MCF 10A (cell line): Measurements from ENCODE around the gene ERG. TPM values are rescaled to one million over a fixed set of nuclear protein-coding genes. Genes with fewer than 3 reads are reported as not detected.

Experiments
- BruUV-seq: library from RNA; stranded (reverse); fragments of 400-500 nt; replicated peaks from 2 replicates; lab custom pipeline; 2021; lab: Mats Ljungman, UMichigan
- CTCF ChIA-PET: fragments of 300-600 bp; sonication (Branson Sonifier 250); formaldehyde crosslinking; extraction: SDS; loops from one replicate; lab custom pipeline; 2021; ENCODE audit warnings: antibody characterized with exemption, inconsistent platforms; lab: Yijun Ruan, JAX
- POLR2A ChIA-PET: fragments of 300-600, 350-650 bp; sonication (Branson Sonifier 250); formaldehyde crosslinking; extraction: SDS; loops from one replicate; lab custom pipeline; 2020; ENCODE audit warnings: antibody characterized with exemption, inconsistent platforms; lab: Yijun Ruan, JAX
- DNase-seq: peaks from one replicate; pipeline ENCODE4 v3.0.0-alpha.2; 2018; ENCODE audit not compliant: unreplicated experiment
- H3K27ac Mint-ChIP-seq: one replicate; pipeline ENCODE4 v1.8.0; 2022; ENCODE audit warnings: mild to moderate bottlenecking, low read depth, mixed read lengths; ENCODE audit not compliant: unreplicated experiment
- H3K27me3 Mint-ChIP-seq: one replicate; pipeline ENCODE4 v1.8.0; 2022; ENCODE audit warnings: mixed read lengths; ENCODE audit not compliant: insufficient read depth, unreplicated experiment
- H3K36me3 Mint-ChIP-seq: one replicate; pipeline ENCODE4 v1.8.0; 2022; ENCODE audit warnings: mild to moderate bottlenecking, moderate library complexity, mixed read lengths; ENCODE audit not compliant: insufficient read depth, unreplicated experiment
- H3K4me1 Mint-ChIP-seq: one replicate; pipeline ENCODE4 v1.8.0; 2022; ENCODE audit warnings: mixed read lengths; ENCODE audit not compliant: insufficient read depth, unreplicated experiment
- H3K4me3 Mint-ChIP-seq: one replicate; pipeline ENCODE4 v1.8.0; 2022; ENCODE audit warnings: mild to moderate bottlenecking, moderate library complexity, mixed read lengths; ENCODE audit not compliant: unreplicated experiment
- H3K9me3 Mint-ChIP-seq: one replicate; pipeline ENCODE4 v1.8.0; 2022; ENCODE audit warnings: mixed read lengths; ENCODE audit not compliant: unreplicated experiment
- intact Hi-C: fragments of 100-400 bp; cut with micrococcal nuclease; formaldehyde crosslinking; loops from 2 replicates; pipeline ENCODE4 v1.14.1; 2022
- total RNA-seq: library from RNA; stranded (reverse); gene quantifications from 2 replicates; pipeline ENCODE4 v1.2.3, GENCODE V29; 2022
- TF ChIP-seq, protein P1 (sequence below): fragments of 200-600 bp; IDR thresholded peaks from one replicate; pipeline ENCODE4 v1.8.0; 2022; ENCODE audit warnings: antibody characterized with exemption, mild to moderate bottlenecking; ENCODE audit not compliant: unreplicated experiment

Gene ERG
- total RNA-seq, 1 experiment from 2014 or later: not detected

DNA sequence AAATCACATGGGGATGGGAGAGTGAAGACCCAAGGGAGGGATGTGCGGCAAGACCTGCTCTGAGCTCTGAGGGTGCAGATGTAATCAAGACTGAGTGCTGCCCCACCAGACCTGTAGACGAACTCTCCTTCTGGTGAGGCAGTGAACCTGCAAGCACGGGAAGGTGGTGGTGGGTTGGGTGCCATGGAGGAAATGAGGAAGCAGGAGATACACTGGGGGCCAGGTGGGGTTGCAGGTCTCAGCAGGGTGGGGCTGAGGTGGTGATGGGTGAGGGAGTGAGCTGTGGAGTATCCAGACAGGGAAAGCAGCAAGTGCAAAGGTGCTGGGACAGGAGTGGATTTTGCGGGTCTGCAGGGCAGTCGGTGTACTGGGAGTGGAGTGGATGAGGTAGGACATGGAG is 139.2 kb downstream of the ERG start:
- no TSS peak for BruUV-seq
- H3K36me3 Mint-ChIP-seq: no peaks in the 10 kb centered on the region
- TF ChIP-seq, protein P1, sequence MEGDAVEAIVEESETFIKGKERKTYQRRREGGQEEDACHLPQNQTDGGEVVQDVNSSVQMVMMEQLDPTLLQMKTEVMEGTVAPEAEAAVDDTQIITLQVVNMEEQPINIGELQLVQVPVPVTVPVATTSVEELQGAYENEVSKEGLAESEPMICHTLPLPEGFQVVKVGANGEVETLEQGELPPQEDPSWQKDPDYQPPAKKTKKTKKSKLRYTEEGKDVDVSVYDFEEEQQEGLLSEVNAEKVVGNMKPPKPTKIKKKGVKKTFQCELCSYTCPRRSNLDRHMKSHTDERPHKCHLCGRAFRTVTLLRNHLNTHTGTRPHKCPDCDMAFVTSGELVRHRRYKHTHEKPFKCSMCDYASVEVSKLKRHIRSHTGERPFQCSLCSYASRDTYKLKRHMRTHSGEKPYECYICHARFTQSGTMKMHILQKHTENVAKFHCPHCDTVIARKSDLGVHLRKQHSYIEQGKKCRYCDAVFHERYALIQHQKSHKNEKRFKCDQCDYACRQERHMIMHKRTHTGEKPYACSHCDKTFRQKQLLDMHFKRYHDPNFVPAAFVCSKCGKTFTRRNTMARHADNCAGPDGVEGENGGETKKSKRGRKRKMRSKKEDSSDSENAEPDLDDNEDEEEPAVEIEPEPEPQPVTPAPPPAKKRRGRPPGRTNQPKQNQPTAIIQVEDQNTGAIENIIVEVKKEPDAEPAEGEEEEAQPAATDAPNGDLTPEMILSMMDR: no peak
- POLR2A ChIA-PET: interaction anchor here (0.6 kb wide), 2 partner anchors 15 to 1270 kb away, joined by 3 to 4 read pairs; no protein-coding TSS in a partner anchor
- CTCF ChIA-PET: interaction anchor here (0.8 to 10.7 kb wide), 4 partner anchors 141 to 658 kb away, joined by 4 to 168 read pairs (median 8); no protein-coding TSS in a partner anchor
- H3K27me3 Mint-ChIP-seq: no peaks in the 10 kb centered on the region
- no peak overlapping the region for H3K4me3 Mint-ChIP-seq
- H3K27ac Mint-ChIP-seq: no peak overlapping the region
- intact Hi-C loops: no loop called here
- no peak for DNase-seq
- H3K4me1 Mint-ChIP-seq: no peaks in the 10 kb centered on the region
- H3K9me3 Mint-ChIP-seq: no peaks in the 10 kb centered on the region

DNA sequence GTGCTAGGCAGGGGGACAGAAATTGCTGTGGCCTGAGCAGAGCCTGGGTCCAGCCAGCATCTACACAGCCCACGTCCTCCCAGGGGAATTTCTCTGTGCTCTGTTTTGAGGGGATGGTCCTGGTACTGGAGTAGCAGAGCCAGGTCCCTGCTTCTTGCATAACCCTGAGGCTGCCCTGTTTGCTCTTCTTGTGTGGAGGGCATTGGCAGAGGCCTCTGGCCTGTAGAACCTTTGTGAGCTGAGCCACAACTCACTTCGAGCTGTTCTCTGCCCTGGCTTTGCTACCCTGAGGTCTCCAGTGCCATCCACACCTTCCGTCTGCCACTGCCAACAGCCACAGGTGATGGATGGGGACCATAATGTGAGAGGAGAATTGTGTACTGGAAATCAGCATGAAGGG is 139.6 kb downstream of the ERG start:
- ChIA-PET POLR2A (interaction anchor here (0.6 kb wide), 2 partner anchors 16 to 1271 kb away, joined by 3 to 4 read pairs; no protein-coding TSS in a partner anchor), CTCF (interaction anchor here (0.8 to 10.7 kb wide), 4 partner anchors 140 to 658 kb away, joined by 4 to 168 read pairs (median 8); no protein-coding TSS in a partner anchor)
- DNase-seq: no peak
- TF ChIP-seq, protein P1: no peak
- no peaks in the 10 kb centered on the region for H3K27me3 Mint-ChIP-seq
- intact Hi-C loops: no loop called here
- H3K27ac Mint-ChIP-seq: no peak overlapping the region
- H3K9me3 Mint-ChIP-seq: no peaks in the 10 kb centered on the region
- H3K4me1 Mint-ChIP-seq: no peaks in the 10 kb centered on the region
- H3K4me3 Mint-ChIP-seq: no peak overlapping the region
- no TSS peak for BruUV-seq
- no peaks in the 10 kb centered on the region for H3K36me3 Mint-ChIP-seq

DNA sequence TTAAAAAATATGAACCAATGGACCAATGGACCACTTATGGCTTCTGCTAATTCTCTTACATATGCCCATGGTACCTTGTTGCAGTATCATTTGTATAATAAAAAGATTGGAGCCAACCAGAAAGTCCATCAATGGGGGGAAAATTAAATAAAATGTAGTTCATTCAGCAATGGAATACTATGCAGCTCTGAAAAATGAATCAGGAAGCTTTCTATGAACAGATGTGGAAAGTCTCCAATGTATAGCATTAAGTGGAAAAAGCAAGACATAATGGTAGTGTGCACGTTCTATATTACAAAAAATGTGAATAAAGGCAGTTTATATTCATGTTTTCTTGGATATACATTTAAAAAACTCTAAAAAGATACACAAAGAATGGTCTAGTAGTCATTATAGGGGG is 140.2 kb downstream of the ERG start:
- H3K27ac Mint-ChIP-seq: no peak overlapping the region
- no peak for DNase-seq
- no peak overlapping the region for H3K4me3 Mint-ChIP-seq
- BruUV-seq: no TSS peak
- no peaks in the 10 kb centered on the region for H3K36me3 Mint-ChIP-seq
- TF ChIP-seq, protein P1: no peak
- POLR2A ChIA-PET: no interaction called here
- H3K27me3 Mint-ChIP-seq: no peaks in the 10 kb centered on the region
- no peaks in the 10 kb centered on the region for H3K9me3 Mint-ChIP-seq
- CTCF ChIA-PET: interaction anchor here (0.6 to 10.7 kb wide), 8 partner anchors 140 to 684 kb away, joined by 3 to 168 read pairs (median 5); no protein-coding TSS in a partner anchor
- H3K4me1 Mint-ChIP-seq: no peaks in the 10 kb centered on the region
- intact Hi-C loops: no loop called here

DNA sequence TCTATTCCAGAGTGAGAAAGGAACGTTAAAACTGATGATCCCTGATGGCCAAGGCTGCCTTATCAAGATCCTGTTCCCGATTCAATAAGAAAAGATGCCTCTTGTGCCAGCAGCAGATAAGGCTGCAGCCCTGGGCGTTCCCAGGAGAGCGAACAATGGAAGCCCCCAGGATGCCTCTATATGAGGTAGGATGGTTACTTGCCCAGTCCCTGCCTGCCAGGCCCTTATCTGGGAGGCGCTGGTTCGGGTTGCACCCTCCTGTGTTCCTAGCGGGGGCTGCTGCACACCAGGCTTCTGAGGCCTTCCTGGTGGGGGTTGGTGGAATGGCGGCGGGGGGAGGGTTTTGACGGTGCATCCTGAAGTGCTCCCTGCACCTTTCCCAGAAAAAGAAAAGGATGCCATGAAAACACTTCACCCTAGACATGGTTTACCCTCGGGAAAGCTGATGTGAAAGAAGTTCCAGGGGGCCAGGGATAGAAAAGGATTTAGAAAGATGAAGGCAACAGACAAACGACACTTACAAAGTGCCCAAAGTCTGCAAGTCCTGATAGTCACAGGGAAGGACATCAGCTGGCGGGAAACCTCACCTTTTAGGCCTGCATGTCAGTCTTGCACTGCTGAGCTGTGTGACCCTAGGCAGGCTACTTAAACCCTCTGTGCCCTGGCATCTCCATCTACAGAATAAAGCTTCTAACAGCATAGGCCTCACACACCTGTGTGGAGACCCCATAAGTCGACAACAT is 141.2 kb downstream of the ERG start:
- Mint-ChIP-seq H3K4me3 (no peak overlapping the region), H3K36me3 (no peaks in the 10 kb centered on the region), H3K4me1 (no peaks in the 10 kb centered on the region), H3K27ac (no peak overlapping the region), H3K9me3 (no peaks in the 10 kb centered on the region), H3K27me3 (no peaks in the 10 kb centered on the region)
- no peak for DNase-seq
- no TSS peak for BruUV-seq
- ChIA-PET POLR2A (interaction anchor here (1.0 kb wide), 1 partner anchor 113 kb away, joined by 3 read pairs; no protein-coding TSS in a partner anchor), CTCF (interaction anchor here (0.5 to 10.7 kb wide), 35 partner anchors 8 to 781 kb away, joined by 3 to 168 read pairs (median 4); no protein-coding TSS in a partner anchor)
- intact Hi-C loops: loop anchor here (1.0 to 2.0 kb wide), 3 partner anchors 440 to 781 kb away; partner anchors contain the start of gene KCNJ6
- TF ChIP-seq, protein P1: no peak
